Right lobe of liver (tissue), 4 donors: ENCODE measurements around the gene AATK.

Source experiments
- CTCF ChIP-seq, 4 donors: fragments of 200-600 bp in 3 of 4; fragments of 450-650 bp in 1 of 4; IDR thresholded peaks; one replicate each; pipeline versions ENCODE4 v1.5.1 to v1.8.0; 2016 to 2022; ENCODE audit warnings: antibody characterized with exemption in 4 of 4, mild to moderate bottlenecking in 2 of 4
- POLR2A ChIP-seq: fragments of 450-650 bp; IDR thresholded peaks from one replicate; pipeline ENCODE4 v1.6.1; 2017; ENCODE audit warnings: antibody characterized with exemption, mild to moderate bottlenecking
- donor health status: DM: no; HTN: no; CAD: no.
- donor health status: DM: no; HTN: no; CAD: no.
- donor health status: DM: no; HTN: yes; CAD: no.

DNA sequence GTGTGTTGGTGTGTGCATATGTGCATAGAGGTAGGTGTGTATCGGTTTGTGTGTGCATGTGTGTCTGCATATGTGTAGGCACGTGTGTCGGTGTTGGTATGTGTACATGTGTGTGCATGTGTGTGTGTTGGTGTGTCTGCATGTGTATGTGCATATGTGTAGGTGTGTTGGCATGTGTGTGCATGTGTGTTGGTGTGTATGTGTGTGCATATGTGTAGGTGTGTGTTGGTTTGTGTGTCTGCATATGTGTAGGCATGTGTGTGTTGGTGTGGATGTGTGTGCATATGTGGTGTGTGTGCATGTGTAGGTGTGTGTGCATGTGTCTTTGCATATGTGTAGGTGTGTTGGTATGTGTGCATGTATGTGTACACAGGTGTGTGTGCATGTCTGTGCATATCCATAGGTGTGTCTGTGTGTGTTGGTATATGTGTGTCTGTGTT lies 3.9 kb upstream of the AATK start:
- TF ChIP-seq CTCF (IDR thresholded peaks at IDR 0.05) (no peak), POLR2A (no peak)
